ENCODE measurements around the gene RNASET2.

Gene RNASET2

GRCh38 chr6:166956444-166957086 lies at the start of gene RNASET2:
RNASET2 (minus strand) TSS chr6:166956550; CDS start chr6:166956182, 368 bp downstream.
- DNase-seq (ENCODE audit: low read depth in 2 of 2), result peak; percentile 97

GRCh38 chr6:167005350-167006159 lies 49.2 kb upstream of the RNASET2 start:
- no peak for DNase-seq (ENCODE audit: low read depth in 2 of 2)

- DNase-seq (ENCODE audit: low read depth in 2 of 2), result no peak
These were observed 44.4 kb upstream of the RNASET2 start for GRCh38 chr6:167000759-167001158.

- no peak for DNase-seq (ENCODE audit: low read depth in 2 of 2)
These were observed 43.5 kb upstream of the RNASET2 start for GRCh38 chr6:166999884-167000253.

- DNase-seq (ENCODE audit: low read depth in 2 of 2), result peak; percentile 89 to 91
These were observed 43.0 kb upstream of the RNASET2 start, which contains the start of gene CEP43 for GRCh38 chr6:166999145-166999883. CEP43 (plus strand) TSS chr6:166999397; CDS start chr6:166999413, 16 bp downstream.

- DNase-seq (ENCODE audit: low read depth in 2 of 2), result peak in 1 of 2 donors; percentile 8
These were observed 42.1 kb upstream of the RNASET2 start for GRCh38 chr6:166998256-166999144.

GRCh38 chr6:166997768-166998255 lies 41.5 kb upstream of the RNASET2 start:
- DNase-seq (ENCODE audit: low read depth in 2 of 2), result peak; percentile 27 to 36

- DNase-seq (ENCODE audit: low read depth in 2 of 2), result no peak
These were observed 41.0 kb upstream of the RNASET2 start for GRCh38 chr6:166997348-166997747.

GRCh38 chr6:166996406-166996805 lies 40.1 kb upstream of the RNASET2 start:
- DNase-seq (ENCODE audit: low read depth in 2 of 2), result no peak

- peak in 1 of 2 donors; percentile 4 for DNase-seq (ENCODE audit: low read depth in 2 of 2)
These were observed 33.2 kb upstream of the RNASET2 start for GRCh38 chr6:166989427-166990032.

GRCh38 chr6:166988674-166989201 lies 32.4 kb upstream of the RNASET2 start:
- no peak for DNase-seq (ENCODE audit: low read depth in 2 of 2)

- no peak for DNase-seq (ENCODE audit: low read depth in 2 of 2)
These were observed 31.6 kb upstream of the RNASET2 start for GRCh38 chr6:166987930-166988329.

- DNase-seq (ENCODE audit: low read depth in 2 of 2), result no peak
These were observed 31.1 kb upstream of the RNASET2 start for GRCh38 chr6:166987448-166987847.

- no peak for DNase-seq (ENCODE audit: low read depth in 2 of 2)
These were observed 24.4 kb upstream of the RNASET2 start for GRCh38 chr6:166980738-166981137.

- DNase-seq (ENCODE audit: low read depth in 2 of 2), result no peak
These were observed 21.5 kb upstream of the RNASET2 start for GRCh38 chr6:166977621-166978525.

GRCh38 chr6:166976636-166977035 lies 20.3 kb upstream of the RNASET2 start:
- DNase-seq (ENCODE audit: low read depth in 2 of 2), result no peak

- no peak for DNase-seq (ENCODE audit: low read depth in 2 of 2)
These were observed 15.8 kb upstream of the RNASET2 start for GRCh38 chr6:166972101-166972500.

- DNase-seq (ENCODE audit: low read depth in 2 of 2), result no peak
These were observed 14.9 kb upstream of the RNASET2 start for GRCh38 chr6:166971271-166971670.

GRCh38 chr6:166970776-166971175 lies 14.4 kb upstream of the RNASET2 start:
- DNase-seq (ENCODE audit: low read depth in 2 of 2), result no peak
